Esophagus mucosa (tissue), 1 donor: ENCODE measurements around the gene AIFM3. TPM values are rescaled to one million over a fixed set of nuclear protein-coding genes. Genes with fewer than 3 reads are reported as not detected.

ENCODE experiments used
- ATAC-seq: fragments of 200-7000 bp; cut with Tn5 transposase; one replicate; pipeline ENCODE4 v1.9.1; 2020
- total RNA-seq: library from RNA; stranded (reverse); gene quantifications from one replicate; pipeline ENCODE4 v1.2.4, GENCODE V29; 2023
- donor health status: DM: yes; HTN: yes; CAD: no.

The AIFM3 gene
- total RNA-seq, 1 donor from 2014 or later, result 1.5 TPM

DNA sequence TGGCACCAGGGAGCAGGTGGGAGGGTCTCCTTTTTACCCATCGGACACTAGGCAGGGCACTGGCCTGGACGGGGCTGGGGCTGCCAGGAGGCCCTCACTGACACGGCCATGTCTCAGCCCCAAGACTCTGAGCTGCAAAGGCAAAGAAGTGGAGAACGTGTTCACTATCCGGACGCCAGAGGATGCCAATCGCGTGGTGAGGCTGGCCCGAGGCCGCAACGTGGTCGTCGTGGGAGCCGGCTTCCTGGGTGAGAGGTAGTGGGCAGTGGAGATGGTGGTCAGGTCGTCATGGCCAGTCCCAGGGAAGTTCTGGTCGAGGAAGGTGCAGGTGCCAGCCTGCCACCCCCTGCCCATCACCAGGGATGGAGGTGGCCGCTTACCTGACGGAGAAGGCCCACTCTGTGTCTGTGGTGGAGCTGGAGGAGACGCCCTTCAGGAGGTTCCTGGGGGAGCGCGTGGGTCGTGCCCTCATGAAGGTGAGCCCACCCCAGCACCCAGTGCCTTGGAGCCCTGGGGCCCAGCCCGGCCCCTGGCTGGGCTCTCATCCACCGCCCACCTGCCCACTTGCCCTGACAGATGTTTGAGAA is 9.3 kb downstream of the AIFM3 start:
- no peak for ATAC-seq

DNA sequence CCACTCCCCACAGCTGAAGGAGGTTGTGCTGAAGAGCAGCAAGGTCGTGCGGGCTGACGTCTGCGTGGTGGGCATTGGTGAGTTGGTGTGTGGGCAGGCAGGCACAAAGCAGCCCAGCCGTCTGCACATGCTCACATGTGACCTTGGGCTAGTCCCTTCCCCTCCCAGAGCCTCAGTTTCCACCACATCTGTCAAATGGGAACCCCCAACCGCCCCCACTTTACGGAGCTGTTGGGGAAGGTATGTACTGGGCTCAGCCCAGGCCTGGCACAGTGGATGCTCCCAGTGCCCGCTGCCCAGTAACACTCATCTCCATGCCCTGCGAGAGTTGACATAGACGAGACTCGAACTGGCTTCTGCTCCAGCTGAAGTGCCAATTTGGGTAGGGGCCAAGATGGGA is 10.0 kb downstream of the AIFM3 start:
- ATAC-seq, result no peak

DNA sequence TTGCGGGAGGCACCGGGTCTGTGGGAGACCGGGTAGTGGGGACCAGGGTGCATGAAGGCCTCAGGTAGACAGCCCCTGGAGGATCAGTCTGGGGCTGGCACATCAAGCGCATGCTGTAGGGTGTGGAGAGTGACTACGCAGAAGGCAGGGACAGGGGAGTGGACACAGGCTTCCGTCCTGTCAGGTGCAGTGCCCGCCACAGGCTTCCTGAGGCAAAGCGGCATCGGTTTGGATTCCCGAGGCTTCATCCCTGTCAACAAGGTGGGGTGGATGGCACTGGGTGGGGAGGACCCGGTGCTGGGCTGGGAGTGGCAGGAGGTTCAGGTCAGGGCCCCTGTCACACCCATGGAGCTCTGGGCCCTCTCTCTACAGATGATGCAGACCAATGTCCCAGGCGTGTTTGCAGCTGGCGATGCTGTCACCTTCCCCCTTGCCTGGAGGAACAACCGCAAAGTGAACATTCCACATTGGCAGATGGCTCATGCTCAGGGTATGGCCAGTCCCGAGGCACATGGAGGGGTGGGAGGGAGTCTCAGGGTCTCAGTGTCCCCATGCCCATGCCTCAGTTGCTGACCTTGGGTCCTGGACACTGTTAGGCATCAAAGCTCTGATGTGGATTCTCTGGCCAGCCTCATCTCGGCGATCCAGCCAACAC is 10.6 kb downstream of the AIFM3 start:
- no peak for ATAC-seq

DNA sequence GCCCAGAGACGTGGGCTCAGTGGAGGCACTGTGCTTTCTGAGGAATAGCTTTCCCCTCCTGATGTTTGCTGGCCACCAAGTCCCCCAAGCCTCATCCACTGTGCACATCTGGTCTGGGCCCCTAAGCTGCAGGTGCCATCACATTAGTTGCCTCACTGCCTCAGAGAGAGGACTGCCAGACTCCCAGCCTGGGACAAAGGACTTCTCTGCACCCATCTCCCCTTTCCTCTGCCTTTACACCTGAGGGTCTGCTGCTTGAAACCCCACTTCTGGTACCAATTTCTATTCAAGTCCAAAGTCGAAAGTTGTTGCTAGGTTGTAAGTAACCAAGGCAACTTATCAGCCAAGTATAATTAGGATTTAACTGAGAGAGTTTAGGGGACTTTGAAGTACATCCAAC is 11.4 kb downstream of the AIFM3 start:
- ATAC-seq, result no peak

DNA sequence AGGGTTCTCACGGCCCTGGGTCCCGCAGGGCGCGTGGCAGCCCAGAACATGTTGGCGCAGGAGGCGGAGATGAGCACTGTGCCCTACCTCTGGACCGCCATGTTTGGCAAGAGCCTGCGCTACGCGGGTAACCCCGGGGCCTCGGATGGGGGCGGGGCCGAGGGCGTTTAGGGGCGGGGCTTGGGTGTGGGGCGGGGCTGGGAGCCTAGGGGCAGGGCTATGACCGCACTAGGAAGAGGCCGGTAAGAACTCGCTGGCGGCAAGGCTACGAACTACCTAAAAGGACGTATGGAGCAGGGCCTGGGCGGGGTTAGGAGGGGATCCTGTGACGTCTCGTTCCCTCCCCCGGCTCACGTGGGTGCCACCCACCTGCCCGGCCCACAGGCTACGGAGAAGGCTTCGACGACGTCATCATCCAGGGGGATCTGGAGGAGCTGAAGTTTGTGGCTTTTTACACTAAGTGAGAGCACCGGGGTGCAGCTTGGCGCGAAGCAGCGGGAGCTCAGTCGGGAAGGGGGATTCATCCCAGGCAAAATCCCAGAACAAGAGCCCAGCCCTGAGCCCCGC is 12.3 kb downstream of the AIFM3 start:
- peak; percentile 90 for ATAC-seq

DNA sequence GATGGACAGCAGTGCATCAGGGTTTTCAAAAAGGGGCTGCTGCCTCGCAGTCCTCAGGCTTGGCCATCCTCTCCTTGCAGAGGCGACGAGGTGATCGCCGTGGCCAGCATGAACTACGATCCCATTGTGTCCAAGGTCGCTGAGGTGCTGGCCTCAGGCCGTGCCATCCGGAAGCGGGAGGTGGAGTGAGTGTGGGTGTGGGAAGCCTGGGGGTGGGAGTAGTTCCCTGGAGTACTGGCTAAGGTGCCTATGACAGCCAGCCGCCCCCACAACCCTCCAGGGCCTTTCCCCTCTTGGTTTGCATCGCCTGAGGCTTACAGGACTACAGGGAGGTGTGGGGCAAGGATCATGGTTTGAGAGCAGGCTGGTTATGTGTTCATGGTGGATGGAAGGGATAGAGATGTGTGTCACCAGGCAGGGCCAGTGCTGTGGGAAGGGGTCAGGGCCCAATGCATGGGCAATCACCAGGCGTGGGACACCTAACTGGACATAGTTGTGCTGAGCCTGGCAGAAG is 12.9 kb downstream of the AIFM3 start:
- ATAC-seq, result no peak

DNA sequence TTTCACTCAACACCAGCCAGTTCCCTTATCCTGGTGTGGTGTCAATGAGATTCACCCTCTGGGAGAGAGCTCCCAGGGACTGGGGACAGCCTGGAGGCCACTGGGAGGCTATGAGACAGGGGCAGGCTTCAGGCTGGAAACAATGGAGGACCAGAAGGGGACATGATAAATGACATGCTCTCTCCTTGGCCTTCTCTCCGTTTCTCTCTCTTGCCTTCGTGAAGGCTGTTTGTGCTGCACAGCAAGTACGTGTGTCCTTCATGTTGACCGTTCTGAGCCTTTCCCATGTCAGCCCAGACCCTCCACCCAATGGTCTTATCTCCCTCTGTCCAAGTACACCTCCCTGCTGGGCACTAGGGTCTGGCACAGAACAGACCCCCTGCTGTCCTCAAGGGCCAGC is 13.5 kb downstream of the AIFM3 start:
- ATAC-seq, result no peak

DNA sequence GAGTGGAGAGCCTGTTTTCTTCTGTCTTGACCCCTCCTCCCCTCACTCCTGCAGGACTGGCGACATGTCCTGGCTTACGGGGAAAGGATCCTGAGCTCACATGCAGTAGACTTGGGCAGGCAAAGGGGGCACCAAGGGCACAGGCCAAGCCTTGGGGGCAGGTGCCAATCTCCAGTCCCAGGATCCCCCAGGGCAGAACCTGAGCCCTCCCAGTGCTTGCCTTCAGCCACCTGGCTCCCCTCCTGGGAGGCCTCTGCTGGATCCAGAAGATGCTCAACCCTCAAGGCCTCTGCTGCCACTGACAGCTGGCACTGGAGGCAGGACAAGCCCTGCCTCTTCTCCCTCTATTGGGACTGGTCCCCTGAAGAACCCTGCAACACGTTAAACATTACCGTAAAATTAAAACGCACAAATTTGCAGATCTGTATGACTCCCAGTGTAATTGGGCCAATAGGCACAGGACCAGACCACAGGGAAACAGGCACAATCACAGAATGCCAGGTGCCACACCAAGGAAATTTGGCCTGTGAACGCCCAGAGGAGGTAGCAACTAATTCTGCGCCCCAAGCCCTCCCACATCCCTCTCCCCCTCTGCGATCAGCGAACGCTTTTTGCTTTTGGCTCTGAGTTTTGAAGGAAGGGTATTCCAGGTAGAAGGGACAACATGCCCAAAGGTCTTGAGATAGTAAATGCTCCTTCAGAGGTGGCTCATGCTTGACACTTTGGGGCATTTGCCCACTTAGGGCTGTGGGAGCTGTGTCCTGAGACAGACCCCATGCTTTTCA is 14.1 kb downstream of the AIFM3 start:
- no peak for ATAC-seq

DNA sequence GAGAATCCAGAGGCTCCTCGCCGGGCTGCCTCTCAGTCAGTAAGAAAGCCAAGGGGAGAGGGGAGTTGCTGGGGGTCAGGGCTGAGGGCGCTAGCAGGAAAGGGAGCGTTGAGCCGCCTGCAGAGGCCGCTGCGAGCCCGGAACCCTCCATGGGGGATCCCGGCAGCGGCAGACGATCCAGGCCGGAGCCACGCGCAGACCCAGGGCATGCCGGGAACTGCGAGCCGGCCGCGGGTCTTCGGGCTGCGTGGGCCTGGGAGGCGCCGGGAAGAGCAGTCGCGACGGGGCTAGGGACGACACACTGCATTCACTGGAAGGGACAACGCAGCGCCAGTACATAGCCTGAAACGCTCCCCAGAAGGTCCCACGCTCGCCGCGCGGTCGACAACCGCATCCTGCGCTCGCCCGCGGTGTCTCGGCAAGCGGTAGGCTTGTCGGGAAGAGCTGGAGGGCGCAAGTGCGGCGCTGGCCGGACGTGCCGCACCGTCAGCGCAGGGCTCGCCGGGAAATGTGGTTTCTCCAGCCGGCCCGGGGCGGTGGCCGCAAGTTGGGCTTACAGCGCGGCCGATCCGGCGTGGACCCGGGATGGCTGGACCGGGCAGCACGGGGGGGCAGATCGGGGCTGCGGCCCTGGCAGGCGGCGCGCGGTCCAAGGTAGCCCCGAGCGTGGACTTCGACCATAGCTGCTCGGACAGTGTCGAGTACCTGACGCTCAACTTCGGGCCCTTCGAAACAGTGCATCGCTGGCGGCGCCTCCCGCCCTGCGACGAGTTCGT is 14.9 kb downstream of the AIFM3 start, which contains the start of gene LZTR1:
Gene LZTR1, plus strand, starts transcription at position 511 of the 776 bp plus-strand sequence. Its CDS starts 75 bp downstream, at position 586.
- ATAC-seq, result peak; percentile 68

DNA sequence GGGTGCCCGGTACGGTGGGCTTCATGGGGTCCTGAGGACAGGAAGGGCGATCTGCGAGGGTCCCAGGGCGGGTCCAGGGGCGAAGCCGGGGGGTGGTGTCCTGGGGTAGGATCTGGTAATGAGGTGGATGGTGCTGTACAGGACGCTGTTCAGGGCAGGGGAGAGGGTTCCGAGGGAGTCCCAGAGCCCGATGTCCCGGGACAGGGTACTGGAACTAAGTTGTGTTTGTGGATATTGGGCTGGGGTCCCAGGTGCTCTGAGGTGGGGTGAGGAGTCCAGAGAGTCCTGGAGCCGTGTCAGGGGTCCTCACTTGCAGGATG is 15.5 kb downstream of the AIFM3 start:
- ATAC-seq, result peak; percentile 2

DNA sequence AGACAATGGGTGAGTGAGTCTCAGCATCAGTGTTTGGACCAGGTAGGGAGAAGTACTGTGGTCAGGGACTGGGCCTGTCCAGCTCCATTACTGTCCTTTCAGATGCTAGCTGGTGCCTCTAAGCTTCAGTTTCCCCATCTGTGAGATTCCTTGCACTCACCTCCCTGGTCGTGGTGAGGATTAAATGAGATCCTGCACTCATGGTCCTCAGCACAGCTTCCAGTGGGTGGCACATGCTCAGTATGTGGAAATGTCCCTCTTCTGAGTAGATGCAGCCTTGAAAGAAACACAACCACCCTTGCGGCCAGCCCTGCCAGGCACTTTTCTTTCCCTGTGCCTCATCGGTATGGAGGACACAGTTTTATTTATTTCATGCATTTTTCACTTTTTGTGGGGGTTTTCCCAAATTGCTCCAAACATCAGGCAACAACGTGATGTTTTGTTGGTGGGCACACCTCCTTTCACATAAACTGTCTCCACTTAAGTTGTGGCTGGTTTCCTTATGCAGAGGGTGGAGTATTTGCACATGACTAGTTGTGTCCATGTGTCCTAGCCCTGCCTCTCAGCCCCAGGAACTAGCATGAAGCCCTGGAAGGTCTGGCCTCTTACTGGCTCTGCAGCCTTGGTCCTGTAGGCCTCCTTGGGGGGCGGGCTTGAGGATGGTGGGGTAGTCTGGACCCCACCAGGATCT is 16.2 kb downstream of the AIFM3 start:
- ATAC-seq, result no peak

DNA sequence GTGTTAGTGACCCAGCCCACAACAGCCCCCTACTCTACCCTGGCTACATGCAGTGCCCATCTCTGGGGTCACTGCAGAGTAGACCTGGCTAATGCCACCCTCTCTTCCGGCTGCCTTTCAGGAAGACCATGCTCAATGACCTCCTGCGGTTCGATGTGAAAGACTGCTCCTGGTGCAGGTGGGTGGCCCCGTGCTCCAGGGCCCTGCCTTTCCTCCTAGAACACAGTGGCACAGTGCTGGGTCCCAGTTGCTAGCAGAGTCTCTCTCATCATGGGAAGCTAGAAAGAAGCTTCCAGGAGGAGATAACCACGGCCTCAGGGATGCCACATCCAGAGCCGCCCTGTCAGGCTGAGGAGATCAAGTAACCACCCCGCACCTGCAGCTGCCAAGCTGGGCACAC is 18.7 kb downstream of the AIFM3 start:
- no peak for ATAC-seq

DNA sequence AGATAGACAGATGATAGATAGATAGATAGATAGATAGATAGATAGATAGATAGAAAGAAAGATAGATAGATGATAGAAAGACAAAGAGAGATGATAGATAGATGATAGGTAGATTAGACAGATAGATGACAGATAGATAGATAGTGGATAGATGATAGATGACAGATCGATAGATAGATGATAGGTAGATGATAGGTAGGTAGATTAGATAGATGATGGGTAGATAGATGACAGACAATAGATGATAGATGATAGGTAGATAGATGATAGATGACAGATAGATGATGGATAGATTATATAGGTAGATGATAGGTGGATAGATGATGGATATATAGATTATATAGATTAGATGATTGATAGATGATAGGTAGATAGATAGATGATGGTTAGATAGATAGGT is 19.3 kb downstream of the AIFM3 start:
- ATAC-seq, result no peak

DNA sequence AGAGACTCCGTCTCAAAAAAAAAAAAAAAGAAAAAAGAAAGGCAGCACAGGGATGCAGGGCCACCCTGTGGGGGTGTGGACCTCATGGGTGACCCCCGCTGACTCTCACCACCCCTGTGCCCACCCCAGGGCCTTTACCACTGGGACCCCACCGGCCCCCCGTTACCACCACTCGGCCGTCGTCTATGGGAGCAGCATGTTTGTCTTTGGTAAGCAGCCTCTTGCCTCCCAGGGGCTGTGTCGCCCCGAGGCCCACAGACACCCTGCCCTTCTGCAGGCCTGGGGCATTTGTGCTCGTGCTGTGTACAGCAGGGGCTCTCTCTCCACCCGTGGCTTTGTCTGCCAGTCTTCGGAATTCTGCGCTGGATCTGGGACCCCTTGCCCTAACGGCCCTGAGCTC is 20.3 kb downstream of the AIFM3 start:
- ATAC-seq, result no peak

DNA sequence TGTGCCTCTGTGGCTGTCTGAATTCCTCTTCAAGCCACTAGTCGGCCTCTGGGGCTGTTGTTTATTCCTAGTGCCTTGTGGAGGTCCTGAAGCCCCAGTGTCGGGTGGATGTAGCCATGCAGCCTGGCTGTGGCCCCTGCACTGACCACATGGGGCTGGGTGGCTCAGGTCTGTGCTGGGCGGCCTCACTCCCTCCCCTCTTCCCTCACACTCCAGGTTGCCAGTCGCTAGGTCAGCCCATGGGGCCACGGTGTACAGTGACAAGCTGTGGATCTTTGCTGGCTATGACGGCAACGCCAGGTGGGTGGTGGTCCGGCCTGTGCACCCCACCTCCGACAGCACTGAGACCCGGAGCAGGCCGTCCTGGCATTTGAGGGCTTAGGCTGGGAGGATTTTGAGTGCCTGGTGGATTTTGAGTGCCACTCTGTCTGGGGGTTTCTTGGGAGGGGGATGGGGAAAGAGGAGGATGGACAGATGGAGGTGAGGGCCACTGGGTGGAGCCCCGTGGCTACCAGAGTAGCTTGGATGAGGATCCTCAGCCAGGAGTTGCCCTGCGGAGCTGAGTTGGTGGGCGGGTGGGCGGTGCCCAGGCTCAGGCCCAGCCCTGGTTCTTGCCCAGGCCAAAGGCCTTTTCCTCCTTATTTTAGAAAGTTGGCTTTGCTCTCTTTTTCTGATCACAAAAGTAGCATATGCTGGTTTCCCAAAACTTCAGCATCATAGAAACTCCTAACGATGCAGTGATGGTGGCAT is 21.7 kb downstream of the AIFM3 start:
- ATAC-seq, result no peak

DNA sequence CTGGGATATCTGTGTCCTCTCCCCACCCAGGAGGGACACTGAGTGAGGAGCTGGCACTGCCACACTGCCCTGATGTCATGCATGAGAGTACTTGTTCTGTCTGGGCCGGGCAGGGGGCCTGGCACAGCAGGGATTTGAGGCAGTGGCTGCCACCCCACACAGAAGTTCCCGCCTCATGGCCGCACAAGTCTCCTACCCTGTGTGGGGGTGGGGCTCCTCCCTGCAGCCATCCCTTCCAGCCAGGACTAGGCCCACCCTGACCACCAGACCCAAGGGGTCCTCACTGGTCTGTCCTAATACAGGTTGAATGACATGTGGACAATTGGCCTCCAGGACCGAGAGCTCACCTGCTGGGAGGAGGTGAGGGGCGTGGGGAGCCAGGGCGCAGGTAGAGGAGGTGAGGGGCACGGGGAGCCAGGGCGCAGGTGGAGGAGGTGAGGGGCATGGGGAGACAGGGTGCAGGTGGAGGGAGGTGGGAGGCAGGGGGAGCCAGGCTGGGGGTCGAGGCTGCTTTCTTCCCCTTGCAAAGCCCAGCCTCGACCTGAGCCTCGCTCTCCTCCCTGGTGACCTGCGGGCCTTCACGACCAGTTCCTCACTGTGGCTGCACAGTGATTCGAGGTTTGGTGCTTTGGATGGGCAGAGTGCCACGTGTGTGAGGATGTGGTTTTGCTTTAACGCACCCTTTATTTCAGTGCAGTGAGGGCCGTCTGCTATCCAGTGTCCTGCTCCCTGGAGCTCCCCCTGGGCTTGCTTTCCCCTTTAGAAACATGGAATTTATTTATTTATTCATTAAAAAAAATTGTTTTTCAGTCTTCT is 22.5 kb downstream of the AIFM3 start:
- ATAC-seq, result no peak

DNA sequence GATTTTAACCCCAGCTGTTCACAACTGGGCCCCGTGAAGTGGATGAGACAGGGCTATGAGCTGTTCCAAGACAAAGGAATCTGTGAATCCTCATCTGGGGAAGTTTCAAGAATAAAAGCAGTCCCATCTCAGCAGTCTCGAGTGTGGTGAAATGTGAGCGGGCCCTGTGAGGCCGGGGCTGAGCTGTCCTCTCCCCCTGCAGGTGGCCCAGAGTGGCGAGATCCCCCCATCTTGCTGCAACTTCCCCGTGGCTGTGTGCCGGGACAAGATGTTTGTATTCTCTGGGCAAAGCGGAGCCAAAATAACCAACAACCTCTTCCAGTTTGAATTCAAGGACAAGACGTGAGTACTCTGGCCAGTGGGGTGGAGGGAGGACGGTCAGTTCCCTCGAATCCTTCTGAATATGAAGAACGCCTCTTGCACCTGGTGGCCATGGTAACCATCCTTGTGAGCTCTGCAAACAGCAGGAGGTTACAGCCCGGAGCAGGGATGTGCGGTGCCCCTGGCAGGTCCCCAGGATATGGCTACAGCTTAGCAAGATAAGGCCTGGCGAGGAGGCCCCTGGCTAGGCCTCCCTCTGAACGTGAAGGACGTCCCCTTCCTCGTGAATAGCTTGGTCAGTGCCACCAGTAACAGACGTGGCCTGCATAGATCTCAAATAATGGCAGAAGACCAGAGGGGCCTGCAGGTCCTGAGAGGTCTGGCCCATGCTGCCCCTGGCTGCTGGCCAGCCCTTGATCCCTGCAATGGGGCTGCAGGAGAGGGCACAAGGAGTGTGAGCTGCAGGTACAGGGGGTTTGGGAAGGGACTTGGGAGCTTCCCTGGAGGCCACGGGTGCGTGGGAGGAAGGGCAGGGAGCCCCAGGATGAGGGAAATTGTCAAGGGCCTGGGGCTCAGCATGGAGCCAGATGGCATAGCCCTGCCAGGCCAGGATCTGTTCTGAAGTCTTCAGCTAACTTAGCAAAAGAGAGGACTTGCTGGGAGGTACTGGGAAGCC is 23.4 kb downstream of the AIFM3 start:
- no peak for ATAC-seq

DNA sequence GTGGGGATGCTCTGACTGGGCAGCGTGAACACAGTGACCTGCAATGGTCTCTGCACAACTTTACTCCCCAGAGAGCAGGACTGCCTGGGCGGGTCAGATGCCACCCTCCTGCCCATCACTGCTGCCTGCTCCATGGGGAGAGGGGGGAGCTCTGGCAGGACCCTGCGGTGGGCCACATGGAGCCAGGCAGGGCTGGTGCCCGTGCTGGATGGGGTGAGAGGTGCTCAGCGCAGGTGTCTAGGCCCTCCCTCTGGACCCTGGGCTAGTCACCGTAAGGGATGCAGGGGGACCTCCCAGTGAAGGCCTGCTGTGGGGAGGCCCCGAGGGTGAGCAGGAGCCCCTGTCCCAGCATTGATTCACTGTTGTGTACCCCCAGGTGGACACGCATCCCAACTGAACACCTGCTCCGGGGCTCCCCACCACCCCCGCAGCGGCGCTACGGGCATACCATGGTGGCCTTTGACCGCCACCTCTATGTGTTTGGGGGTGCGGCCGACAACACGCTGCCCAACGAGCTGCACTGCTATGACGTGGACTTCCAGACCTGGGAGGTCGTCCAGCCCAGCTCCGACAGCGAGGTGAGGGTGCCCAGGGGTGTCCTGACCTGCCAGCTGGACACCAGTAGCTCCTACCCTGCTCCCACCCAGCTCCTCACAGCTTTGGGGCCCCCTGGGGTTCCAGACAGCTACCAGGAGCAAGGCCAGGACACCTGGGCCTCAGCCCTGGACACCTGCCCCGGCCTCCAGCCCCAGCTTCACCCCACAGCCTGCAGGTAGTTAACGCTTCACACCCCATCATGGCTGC is 24.4 kb downstream of the AIFM3 start:
- no peak for ATAC-seq
